ENCODE data around the gene TPSB2.
"Not testable (repeated sequence)": the region's sequence is repeated elsewhere in the genome, so short reads cannot be mapped to it uniquely, and the experiment has no call there.

Gene TPSB2

DNA sequence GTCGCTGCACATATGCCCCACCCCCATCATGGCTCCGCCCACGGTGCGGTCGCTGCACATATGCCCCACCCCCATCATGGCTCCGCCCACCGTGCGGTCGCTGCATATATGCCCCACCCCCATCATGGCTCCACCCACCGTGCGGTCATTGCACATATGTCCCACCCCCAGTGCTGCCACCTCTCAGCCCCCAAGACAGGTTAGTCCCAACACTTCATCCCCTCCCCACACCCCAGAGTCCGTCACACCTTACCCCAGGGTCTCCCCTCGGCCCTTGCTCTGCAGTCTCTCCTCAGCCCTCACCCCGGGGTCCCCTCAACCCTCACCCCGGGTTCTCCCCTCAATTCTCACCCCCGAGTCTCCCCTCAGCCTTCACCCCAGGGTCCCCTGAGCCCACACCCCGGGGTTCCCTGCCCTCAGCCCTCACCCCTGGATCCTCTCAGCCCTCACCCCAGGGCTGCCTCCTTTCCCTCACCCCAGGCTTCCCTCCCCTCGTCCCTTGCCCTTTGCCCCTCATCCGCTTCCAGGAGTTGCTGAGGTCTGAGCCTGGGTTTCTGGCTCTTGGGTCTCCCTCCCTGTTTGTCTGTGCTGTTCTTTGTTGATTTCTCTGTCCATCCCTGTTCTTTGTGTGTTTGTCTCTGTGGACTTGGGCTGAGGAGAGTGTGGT is 30.5 kb downstream of the TPSB2 start:
- DNase-seq: no peak

DNA sequence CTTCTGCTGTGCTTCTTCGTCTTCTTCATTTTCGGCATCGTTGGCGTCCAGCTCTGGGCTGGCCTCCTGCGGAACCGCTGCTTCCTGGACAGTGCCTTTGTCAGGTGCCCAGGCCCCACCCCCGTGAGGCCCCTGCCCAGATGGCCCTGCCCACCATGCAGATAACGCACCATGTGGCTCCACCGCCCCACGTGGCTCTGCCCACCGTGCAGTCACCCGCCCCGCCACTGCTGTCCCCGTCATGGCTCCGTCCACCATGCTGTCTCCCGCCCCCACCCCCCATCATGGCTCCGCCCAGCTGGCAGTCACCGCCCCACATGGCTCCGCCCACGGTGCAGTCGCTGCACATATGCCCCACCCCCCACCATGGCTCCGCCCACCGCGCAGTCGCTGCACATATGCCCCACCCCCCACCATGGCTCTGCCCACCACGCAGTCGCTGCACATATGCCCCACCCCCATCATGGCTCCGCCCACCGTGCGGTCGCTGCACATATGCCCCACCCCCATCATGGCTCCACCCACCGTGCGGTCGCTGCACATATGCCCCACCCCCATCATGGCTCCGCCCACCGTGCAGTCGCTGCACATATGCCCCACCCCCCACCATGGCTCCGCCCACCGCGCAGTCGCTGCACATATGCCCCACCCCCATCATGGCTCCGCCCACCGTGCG is 31.2 kb downstream of the TPSB2 start:
- not testable (repeated sequence) for DNase-seq

DNA sequence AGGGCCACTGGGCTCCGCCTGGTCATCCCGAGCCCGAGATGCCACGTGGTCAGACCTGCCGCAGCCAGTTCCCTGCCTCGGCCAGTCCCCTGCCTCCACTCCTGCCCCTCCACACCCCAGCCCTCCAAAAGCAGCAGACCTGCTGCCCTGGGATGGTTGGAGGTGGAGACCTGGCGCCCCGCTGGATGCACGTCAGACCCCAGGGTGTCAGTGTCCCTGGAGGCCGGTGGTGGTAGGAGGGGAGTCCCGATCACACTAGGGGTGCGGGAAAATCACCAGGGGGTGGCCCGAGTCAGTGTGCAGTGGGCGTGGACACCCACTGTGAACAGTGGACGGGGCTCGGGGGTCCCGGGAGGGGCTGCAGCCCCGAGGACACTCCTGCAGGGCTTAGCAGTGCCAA is 31.8 kb downstream of the TPSB2 start:
- no peak for DNase-seq

GRCh38 chr16:1197237-1197866 is 32.6 kb downstream of the TPSB2 start:
- DNase-seq: no peak

DNA sequence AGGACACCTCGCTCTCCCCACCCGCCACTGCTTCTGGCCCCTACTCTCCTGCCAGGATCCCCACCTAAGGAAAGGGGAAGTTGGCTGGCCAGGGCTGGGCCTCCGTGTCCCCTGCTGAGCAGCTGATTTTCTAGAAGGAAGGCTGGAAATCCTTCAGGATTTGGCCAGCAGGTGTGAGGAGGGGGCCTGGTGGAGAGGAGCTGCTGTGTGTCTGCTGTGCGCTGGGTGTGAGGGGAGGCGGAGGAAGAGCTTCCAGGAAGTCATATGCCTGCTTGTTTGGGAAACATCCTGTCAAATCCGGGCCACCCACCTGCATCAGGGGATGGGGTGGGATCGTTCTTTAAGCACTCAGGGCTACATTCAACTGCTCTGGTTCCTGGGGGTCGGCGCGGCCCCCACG is 33.5 kb downstream of the TPSB2 start:
- no peak for DNase-seq

- DNase-seq: no peak
Observed at GRCh38 chr16:1195393-1195666, 34.7 kb downstream of the TPSB2 start.

DNA sequence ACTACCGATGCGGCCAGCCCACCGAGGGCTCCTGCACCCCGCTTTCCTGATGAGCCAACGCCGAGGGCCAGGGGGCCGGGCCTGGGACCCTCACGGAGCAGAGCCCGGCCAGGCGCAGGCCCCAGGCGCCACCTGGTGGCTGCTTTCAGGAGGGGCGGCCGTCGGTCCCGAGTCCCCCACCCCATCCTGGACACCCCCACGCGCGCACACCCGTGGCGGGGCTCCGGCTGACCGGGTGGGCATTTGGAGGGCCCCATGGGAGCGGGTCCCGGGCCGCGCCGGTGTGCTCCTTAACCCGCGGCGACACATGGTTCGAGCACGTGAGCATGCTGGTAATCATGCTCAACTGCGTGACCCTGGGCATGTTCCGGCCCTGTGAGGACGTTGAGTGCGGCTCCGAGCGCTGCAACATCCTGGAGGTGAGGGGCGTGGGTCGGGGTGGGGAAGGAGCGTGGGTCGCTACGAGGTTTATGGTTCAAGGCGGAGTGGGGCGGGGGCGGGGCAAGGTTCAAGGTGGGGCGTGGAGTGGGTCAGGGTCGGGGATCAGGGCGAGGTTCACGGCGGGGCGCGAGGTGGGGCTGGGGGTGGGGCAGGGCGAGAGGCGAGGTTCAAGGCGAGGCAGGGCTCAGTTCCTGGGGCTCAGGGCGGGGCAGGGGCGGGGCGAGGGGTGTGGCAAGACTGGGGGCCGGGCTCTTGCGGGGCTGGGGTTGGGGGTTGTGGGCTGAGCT is 35.2 kb downstream of the TPSB2 start:
- no peak for DNase-seq

GRCh38 chr16:1193825-1194581 is 36.0 kb downstream of the TPSB2 start:
- no peak for DNase-seq

DNA sequence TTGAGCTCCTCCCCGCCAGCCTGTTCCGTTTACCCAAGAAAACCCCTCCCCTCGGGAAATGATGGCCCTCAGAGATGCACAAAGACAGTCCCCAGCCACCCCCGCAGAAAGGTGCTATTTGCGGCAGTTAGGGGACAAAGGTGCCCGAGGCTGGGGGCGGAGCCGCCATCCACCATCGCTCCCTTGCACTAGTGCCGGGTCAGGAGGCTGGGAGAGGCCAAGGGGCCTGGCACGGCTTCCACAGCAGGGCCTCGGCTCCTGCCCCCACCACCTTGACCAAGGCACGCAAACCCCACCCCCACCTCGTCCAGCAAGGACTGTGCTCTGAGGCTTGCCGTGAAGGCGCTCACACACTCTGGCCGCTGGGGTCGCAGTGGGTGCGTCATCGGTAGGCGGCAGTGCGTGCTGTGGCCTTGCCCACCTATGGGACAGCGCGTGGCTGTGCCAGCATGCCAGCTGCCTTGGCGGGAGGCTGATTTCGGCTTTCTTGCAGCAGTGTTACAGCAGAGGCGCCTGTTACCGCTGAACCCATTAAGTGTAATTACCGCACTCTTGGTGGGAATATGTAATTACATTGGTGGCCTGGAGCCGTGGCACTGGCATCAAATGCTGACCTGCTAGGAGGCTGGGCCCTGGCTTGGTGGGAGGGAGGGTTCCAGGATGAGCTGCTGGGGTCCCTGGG is 36.7 kb downstream of the TPSB2 start:
- no peak for DNase-seq

- DNase-seq: no peak
Observed at GRCh38 chr16:1192384-1193073, 37.5 kb downstream of the TPSB2 start.

DNA sequence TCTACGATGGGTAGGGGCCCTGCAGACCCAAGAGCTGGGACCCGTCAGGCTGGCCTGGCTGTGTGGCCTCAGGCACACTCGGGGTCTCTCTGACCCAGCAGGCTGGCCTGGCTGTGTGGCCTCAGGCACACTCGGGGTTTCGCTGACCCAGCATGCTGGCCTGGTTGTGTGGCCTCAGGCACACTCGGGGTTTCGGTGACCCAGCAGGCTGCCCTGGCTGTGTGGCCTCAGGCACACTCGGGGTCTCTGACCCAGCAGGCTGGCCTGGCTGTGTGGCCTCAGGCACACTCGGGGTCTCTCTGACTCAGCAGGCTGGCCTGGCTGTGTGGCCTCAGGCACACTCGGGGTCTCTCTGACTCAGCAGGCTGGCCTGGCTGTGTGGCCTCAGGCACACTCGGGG is 39.2 kb downstream of the TPSB2 start:
- not testable (repeated sequence) for DNase-seq

DNA sequence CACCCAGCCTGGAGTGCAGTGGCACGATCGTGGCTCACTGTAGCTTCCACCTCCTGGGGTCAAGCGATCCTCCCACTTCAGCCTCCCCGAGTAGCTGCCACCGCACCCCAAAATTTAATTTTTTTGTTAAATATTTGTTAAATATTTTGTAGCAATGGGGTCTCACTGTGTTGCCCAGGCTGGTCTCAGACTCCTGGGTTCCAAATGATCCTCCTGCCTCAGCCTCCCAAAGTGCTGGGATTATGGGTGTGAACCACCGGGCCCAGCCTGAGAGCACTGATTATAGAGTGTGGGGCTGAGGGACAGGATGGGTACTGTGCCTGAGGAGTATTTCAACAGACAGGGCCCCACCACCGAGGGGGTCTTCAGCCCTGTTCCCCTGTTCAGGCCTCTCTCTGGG is 40.5 kb downstream of the TPSB2 start:
- DNase-seq: no peak

GRCh38 chr16:1188432-1189189 is 41.4 kb downstream of the TPSB2 start:
- DNase-seq: peak; percentile 53

DNA sequence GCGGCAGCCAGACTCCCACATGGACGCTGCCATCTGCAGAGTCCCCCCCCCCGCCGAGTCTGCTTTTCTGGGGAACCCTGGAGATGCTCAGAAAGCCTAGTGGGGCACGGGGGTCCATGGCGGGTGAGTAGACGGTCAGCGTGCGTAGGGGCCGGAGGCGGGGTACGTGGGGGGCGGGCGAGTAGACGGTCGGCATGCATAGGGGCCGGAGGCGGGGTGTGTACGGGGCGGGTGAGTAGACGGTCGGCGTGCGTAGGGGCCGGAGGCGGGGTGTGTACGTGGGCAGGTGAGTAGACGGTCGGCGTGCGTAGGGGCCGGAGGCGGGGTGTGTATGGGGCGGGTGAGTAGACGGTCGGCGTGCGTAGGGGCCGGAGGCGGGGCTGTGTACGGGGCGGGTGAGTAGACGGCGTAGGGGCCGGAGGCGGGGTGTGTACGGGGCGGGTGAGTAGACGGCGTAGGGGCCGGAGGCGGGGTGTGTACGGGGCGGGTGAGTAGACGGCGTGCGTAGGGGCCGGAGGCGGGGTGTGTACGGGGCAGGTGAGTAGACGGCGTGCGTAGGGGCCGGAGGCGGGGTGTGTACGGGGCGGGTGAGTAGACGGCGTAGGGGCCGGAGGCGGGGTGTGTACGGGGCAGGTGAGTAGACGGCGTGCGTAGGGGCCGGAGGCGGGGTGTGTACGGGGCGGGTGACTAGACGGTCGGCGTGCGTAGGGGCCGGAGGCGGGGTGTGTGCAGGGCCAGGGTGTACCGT is 44.4 kb downstream of the TPSB2 start:
- DNase-seq: not testable (repeated sequence)

- no peak for DNase-seq
Observed at GRCh38 chr16:1184980-1185379, 45.0 kb downstream of the TPSB2 start.

- DNase-seq: no peak
Observed at GRCh38 chr16:1184156-1184868, 45.7 kb downstream of the TPSB2 start.

DNA sequence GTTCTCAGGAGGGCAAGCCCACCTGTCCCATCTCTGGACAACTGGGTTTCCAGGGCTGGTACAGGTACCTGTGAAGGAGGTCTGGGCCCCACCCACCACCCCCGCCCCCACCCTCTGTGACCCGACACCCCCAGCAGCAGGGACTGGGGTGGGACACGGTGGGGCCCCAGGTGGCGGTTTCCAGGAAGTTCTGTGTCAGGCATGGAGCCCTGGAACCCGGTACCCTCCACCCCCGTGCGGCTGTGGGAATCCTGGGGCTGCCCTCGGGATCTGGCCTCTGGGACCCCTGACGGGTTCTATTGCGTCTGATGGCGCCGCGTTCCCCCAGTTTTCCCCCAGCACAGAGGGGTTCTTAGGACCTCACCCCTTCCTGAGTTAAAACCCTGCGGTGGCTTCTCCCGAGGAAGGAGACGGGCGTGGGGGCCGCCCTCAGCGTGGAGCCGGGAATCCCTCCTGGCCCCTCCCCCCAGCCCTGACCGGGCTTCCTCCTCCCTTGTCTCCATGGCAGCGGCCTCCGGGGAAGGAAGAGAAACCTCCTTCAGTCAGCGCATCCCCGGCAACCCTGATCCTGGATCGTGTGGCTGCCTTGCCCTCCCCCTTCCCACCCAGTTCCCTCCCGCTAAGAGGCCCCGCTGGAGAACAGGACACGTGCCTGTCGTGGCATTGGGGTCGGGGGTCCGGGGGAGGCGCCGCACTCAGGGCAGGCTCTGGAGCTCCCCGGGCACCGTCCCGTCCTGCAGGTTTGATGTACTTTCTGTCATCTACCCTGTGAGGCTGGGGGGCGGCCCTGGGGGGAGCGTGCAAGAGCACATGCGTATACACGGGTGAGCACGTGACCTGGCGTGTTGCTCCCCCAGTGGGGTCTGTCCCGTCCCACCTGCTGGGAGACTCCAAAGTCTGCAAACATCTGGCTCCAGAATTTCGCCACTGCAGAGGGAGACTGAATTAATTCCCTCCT is 46.8 kb downstream of the TPSB2 start:
- DNase-seq: peak; percentile 92

DNA sequence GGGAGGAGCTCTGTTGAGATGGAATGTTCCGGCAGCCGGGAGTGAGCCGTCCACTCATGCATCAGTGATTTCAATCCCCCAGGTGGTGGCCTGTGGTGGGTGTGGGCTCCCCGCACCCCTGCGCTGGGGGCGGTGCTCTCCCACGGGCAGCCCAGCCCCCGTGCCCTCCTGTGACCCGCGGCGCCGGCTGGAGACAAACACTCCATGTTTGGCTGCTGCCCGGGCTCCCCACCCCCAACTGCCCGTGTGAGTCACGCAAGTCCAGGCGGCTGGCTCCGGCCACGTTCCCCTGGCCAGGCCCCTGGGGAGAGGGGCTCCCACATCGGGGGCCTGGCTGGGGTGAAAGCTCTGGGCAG is 47.7 kb downstream of the TPSB2 start:
- peak; percentile 95 for DNase-seq
